ENCODE data around the gene ADM. TPM values are rescaled to one million over a fixed set of nuclear protein-coding genes. Genes with fewer than 3 reads are reported as not detected.

ADM gene
- total and polyA plus RNA-seq, 2 experiments from 2014 or later = 74.1 to 90.3 TPM

GRCh38 chr11:10283991-10284390 lies 20.9 kb upstream of the ADM start:
- no peak for DNase-seq (ENCODE audit: low spot score)
- Histone ChIP-seq H3K9me3 (ENCODE audit: low read depth) (no peaks in the 10 kb centered on the region), H3K4me3 (no peak overlapping the region), H3K36me3 (replicated peaks; ENCODE audit: insufficient read depth, low read depth) (no peaks in the 10 kb centered on the region), H3K79me2 (peaks cover 88% of the 10 kb centered on the region), H3K4me1 (ENCODE audit: insufficient read depth) (peaks cover under 1% of the 10 kb centered on the region), H2AFZ (no peak overlapping the region), H4K20me1 (ENCODE audit: insufficient read depth, poor library complexity, severe bottlenecking) (no peaks in the 10 kb centered on the region), H3K27ac (no peak overlapping the region), H3K27me3 (no peaks in the 10 kb centered on the region), H3K4me2 (no peak overlapping the region), H3K9me2 (replicated peaks; ENCODE audit: insufficient read depth) (no peaks in the 10 kb centered on the region)
- 91% methylated on average over 1 of the region's 1 CpG for WGBS (ENCODE audit: low lambda C conversion rate, missing lambda C conversion rate)
- no peak for TF ChIP-seq EZH2 (IDR thresholded peaks at IDR 0.05; ENCODE audit: borderline replicate concordance)
- TF ChIP-seq CTCF (IDR thresholded peaks at IDR 0.05; ENCODE audit: poor library complexity) = no peak
- no peak for TF ChIP-seq EZH2phosphoT487 (IDR thresholded peaks at IDR 0.05; ENCODE audit: low read depth, severe bottlenecking, unreplicated experiment)

- no peak for TF ChIP-seq EZH2phosphoT487 (IDR thresholded peaks at IDR 0.05; ENCODE audit: low read depth, severe bottlenecking, unreplicated experiment)
- TF ChIP-seq EZH2 (IDR thresholded peaks at IDR 0.05; ENCODE audit: borderline replicate concordance) = no peak
- no peak for TF ChIP-seq CTCF (IDR thresholded peaks at IDR 0.05; ENCODE audit: poor library complexity)
- Histone ChIP-seq H3K36me3 (replicated peaks; ENCODE audit: insufficient read depth, low read depth) (no peaks in the 10 kb centered on the region), H3K4me2 (no peak overlapping the region), H4K20me1 (ENCODE audit: insufficient read depth, poor library complexity, severe bottlenecking) (no peaks in the 10 kb centered on the region), H3K9me3 (ENCODE audit: low read depth) (no peaks in the 10 kb centered on the region), H3K27ac (peak overlapping the region; percentile 25), H2AFZ (no peak overlapping the region), H3K4me1 (ENCODE audit: insufficient read depth) (peaks cover 9% of the 10 kb centered on the region), H3K9me2 (replicated peaks; ENCODE audit: insufficient read depth) (no peaks in the 10 kb centered on the region), H3K27me3 (no peaks in the 10 kb centered on the region), H3K79me2 (peaks cover 92% of the 10 kb centered on the region), H3K4me3 (no peak overlapping the region)
- DNase-seq (ENCODE audit: low spot score) = no peak
- 89% methylated on average over 4 of the region's 4 CpGs for WGBS (ENCODE audit: low lambda C conversion rate, missing lambda C conversion rate)
Observed at GRCh38 chr11:10285148-10285802, 19.6 kb upstream of the ADM start.

- H3K79me2 ChIP-seq = peaks cover 95% of the 10 kb centered on the region
- no peak overlapping the region for H3K27ac ChIP-seq
- no peak for TF ChIP-seq EZH2 (IDR thresholded peaks at IDR 0.05; ENCODE audit: borderline replicate concordance)
- no peak for TF ChIP-seq CTCF (IDR thresholded peaks at IDR 0.05; ENCODE audit: poor library complexity)
- no peak for TF ChIP-seq EZH2phosphoT487 (IDR thresholded peaks at IDR 0.05; ENCODE audit: low read depth, severe bottlenecking, unreplicated experiment)
- no peak overlapping the region for H2AFZ ChIP-seq
- no peak overlapping the region for H3K4me2 ChIP-seq
- DNase-seq (ENCODE audit: low spot score) = no peak
- peaks cover 14% of the 10 kb centered on the region for H3K4me1 ChIP-seq (ENCODE audit: insufficient read depth)
- no peaks in the 10 kb centered on the region for H3K9me3 ChIP-seq (ENCODE audit: low read depth)
- no peaks in the 10 kb centered on the region for H3K9me2 ChIP-seq (replicated peaks; ENCODE audit: insufficient read depth)
- no peak overlapping the region for H3K4me3 ChIP-seq
- 90% methylated on average over 3 of the region's 3 CpGs for WGBS (ENCODE audit: low lambda C conversion rate, missing lambda C conversion rate)
- H3K27me3 ChIP-seq = no peaks in the 10 kb centered on the region
- H3K36me3 ChIP-seq (replicated peaks; ENCODE audit: insufficient read depth, low read depth) = no peaks in the 10 kb centered on the region
- no peaks in the 10 kb centered on the region for H4K20me1 ChIP-seq (ENCODE audit: insufficient read depth, poor library complexity, severe bottlenecking)
Observed at GRCh38 chr11:10287140-10287539, 17.7 kb upstream of the ADM start.
